HG02571 (cell line): ENCODE results near the gene PKHD1.

Experiments
- ATAC-seq: cut with Tn5 transposase; IDR thresholded peaks from one replicate; pipeline ENCODE4 v1.9.1; 2021; ENCODE audit warnings: mild to moderate bottlenecking, moderate library complexity; ENCODE audit not compliant: unreplicated experiment

PKHD1 gene

GRCh38 chr6:52049252-52050050, 38.0 kb downstream of the PKHD1 start:
- ATAC-seq, result no peak

GRCh38 chr6:52046456-52046855, 41.0 kb downstream of the PKHD1 start:
- no peak for ATAC-seq

- no peak for ATAC-seq
Observed at GRCh38 chr6:52045481-52045880, 41.9 kb downstream of the PKHD1 start.

GRCh38 chr6:52045033-52045432, 42.4 kb downstream of the PKHD1 start:
- ATAC-seq, result no peak

DNA sequence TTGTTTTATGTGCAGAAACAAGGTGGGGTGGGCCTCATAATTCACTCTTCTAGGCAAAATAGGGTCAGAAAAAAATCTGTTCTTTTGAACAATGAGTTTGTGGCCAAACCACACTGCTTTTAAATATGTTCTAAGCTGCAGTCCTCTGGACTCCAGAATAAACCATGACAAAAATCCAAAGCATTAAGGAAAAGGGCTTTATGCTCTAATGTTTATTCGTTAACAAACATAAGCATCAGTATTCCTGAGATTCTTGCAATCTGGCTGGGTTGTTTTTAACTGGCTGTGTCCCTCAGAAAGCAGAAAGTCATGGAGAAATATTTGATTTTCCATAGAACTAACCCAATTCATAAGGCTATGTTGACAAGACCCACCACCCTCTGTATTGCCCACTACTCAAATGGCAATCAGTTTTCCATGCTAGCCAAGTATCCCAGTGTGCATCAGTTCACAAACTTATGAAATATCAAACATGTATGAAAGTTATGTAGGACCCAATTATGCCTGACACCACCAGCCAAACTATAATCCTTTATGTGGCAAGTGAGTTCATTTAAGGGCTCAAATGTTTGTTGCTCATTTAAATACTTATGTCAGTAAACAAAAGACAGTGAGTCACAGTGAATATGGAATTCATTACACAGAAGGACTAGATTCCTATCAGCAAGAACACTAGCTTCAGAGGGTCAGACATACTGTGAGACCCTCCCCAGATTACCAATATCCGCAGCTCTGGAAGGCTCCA, 45.1 kb downstream of the PKHD1 start:
- no peak for ATAC-seq

- ATAC-seq, result no peak
Observed at GRCh38 chr6:52041134-52041533, 46.3 kb downstream of the PKHD1 start.

GRCh38 chr6:52027699-52028098, 59.7 kb downstream of the PKHD1 start:
- ATAC-seq, result no peak

DNA sequence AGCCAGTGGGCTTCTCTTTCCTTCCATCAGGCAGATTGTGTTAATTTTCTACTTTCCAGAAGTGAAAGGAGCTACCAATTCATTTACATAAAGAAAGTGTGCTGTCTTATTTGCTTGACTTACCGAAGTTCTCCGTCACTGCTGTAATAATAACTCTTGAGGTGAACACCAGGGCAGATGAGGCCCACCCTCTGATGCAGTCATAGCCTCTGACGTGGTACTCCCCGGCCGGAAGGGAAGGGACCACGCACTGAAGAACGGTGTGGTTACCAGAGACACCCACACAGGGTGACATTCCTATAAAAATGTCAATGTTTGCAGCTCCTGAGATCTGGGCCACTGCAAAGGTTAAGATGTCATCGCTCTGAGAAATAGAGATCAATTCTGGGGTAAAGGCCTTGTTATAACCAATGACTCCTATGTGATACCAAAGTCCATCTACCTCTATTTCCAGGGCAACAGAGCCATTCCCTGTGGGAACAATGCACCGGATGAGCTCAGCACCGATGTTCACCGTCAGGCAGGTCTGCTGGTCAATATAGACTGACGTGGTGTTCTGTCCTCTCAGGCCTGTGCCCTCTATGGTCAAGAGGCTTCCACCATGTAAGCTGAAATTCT, 62.9 kb downstream of the PKHD1 start:
- no peak for ATAC-seq

GRCh38 chr6:52022675-52023074, 64.7 kb downstream of the PKHD1 start:
- no peak for ATAC-seq

DNA sequence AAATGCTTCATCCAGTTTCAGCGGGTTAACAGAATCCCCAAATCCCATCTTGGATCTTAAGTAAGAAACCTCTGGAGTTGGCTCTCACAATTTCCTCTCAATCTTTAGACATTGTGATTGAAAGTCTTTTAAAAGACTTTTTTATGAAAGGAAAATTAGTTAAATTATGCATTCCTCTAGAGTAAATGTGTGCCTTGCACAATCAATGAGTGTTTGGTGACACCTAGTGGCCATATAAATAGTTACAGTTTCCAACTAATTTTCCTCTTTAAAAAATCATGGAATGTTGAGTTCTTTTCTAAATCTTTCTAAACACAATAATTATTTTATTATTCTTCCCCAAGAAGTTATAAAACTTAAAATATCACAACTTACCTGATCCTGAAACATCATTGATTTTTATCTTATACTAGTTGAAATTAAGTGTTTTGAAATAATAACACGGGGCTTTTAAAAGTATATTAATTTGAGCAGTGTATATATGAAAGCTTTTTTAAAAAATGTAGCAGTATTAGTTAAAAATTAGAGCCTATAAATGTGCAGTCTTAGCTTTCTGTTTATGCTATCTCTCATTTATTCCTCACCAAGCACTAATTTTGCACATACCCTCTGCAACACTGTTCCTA, 66.4 kb downstream of the PKHD1 start:
- no peak for ATAC-seq

GRCh38 chr6:52019881-52020280, 67.5 kb downstream of the PKHD1 start:
- no peak for ATAC-seq

GRCh38 chr6:52019092-52019491, 68.3 kb downstream of the PKHD1 start:
- no peak for ATAC-seq

DNA sequence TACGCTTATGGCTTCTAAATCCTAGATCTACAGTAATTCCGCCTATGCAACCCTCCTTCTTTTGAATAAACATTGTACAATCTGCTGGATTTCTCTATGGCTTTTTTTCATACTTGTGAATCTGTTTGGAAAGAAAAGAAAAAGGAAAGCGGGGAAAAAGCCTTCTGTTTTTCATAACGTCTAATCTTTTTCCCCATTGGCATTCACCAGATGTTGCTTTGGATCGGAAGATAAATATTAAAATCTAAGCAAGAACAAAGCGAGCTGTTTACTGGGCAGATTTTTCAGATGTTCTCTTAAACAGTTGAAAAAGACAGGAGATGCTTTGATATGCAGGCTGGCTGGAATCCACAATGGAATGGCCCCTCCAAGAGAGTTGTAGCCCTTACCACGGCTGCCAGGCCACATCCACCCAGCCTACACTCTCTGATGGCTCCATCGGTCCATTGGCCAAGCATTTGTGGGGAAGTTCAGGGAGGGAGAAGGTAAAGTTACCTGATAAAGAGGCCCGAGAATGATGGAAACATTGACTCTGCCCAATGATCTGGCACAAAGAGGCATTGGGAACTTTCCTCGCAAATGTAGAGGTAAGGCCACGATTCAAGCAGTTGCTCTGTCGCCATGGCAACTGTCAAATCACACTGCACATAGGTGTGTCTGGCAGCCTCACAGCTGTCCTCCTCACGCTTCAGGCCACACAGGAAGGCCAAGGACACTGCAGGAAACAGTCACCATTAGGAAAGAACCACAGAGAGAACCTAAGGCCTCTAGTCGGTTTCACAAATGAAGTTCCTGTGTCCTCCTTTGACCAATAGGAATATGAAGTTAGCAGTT, 70.3 kb downstream of the PKHD1 start:
- ATAC-seq, result no peak

DNA sequence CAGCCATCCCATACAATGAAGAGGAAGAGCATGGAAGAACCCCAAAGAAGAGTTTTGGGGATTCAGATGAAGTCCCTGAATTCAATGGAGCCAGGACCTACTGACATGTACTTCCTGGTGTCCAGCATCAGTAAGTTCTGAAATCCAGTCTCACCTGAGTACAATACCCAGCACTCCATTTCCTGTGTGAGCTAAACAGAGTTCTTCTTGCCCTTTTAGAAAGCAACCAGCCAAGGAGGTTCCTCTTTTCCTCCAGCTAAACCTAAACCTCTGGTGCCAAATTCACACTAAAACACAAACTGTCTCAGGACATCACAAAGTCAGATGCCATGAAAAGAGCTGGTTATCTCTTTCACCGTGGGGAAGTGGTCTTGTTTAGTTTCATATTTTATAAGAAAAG, 71.5 kb downstream of the PKHD1 start:
- no peak for ATAC-seq

DNA sequence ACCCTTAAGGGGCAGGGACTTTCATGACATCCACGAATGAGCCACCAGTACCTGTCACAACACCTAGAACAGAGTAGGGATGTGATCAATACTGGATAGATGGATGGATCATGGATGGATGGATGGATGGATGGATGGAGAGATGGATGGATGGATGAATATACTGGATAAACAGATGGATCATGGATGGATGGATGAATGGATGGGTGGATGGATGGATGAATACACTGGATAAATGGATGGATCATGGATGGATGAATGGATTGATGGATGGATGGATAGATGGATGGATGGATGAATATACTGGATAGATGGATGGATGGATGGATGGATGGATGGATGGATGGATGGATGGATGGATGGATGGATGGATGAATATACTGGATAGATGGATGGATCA, 73.0 kb downstream of the PKHD1 start:
- ATAC-seq, result no peak

DNA sequence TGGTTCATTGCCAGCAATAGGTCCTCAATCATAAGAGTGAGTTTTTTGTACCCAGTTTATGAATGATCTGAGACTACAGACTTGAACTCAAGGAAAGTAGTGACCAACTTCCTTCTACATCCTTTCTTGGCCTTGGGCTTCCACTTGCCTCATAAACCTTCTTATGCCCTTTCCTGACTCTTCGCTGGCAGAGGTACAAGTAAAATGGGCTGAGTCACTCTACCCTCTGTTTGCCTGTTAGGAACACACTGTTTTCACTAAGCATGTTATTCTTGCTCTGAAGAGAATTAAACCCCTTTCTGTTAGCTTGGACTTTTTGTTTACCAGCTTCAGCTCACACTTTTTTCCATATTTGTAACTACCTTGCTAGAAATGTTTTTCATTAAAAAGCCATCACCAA, 74.4 kb downstream of the PKHD1 start:
- no peak for ATAC-seq

GRCh38 chr6:52012582-52012981, 74.8 kb downstream of the PKHD1 start:
- ATAC-seq, result no peak

DNA sequence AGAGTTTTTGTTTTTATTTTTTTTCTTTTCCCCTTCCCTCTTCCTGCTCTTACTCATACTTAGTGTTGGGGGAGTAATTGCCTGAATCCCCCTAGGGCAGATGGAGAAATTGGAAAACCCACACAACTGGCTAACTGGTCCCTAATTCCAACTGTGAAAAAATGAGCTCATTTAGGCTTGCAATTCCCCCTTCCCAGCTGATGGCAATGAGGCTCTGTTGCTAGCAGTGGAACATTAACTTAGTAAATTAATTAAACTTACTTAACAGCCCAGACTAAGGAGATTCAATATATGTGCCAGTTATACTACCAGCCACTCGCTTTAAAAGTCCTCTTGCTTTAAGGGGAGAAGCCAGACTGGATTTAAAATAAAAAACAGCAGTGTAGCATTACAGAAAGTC, 76.6 kb downstream of the PKHD1 start:
- ATAC-seq, result no peak

GRCh38 chr6:52010145-52010544, 77.3 kb downstream of the PKHD1 start:
- no peak for ATAC-seq

DNA sequence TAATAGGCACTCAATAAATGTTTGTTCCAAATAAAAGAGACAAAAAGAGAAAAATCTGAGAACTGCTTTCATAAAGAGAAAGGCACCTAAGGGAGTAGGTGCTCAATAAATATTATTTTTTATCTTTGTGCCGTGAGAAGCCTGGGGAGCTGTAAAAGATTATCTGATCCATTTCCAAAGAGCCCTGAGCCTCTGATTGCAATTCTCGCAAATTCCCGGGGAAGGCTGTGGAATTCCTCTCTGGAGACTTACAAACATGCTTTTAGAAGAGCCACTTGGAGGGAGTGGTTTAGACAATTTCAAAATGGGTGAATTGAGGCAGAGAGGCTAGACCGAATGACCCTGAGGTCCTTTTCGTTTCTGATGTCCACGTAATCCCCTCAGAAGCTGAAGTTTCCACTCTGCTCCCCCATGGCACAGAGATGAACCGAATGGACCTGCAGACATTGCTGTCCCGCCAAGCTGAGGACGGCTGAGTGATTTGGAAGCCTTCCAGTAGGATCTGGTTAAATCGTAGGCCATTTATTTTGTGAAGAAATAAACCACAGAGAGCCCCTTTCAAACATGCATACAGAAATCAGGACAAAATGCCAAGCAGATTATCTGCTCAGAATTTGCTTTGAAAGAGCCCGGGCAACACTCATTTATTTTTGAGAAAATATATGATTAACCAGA, 77.8 kb downstream of the PKHD1 start:
- ATAC-seq, result no peak
